HG03103 (cell line): ENCODE results near the gene NADK2.

Experiments used
- ATAC-seq: cut with Tn5 transposase; IDR thresholded peaks from one replicate; pipeline ENCODE4 v1.9.1; 2021; ENCODE audit warnings: low read depth; ENCODE audit not compliant: unreplicated experiment

The NADK2 gene

DNA sequence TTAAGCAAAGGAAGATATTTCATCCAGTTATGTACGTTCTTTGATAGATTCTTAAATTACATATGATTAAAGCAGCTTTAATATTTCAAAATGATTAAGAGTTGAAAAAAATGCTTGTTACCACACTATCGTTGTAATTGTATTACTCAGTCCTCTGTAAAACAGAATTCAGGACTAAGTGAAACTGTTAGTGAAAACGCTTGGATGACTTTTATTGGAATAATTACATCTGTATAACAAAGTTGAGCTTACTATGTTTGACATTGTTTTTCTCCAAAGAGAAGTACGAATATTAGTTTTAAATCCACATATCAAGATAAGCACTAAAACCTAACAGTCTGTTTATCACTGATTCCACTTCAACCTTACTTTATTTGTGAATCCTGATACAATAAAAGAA lies 8.7 kb upstream of the NADK2 start:
- no peak for ATAC-seq

DNA sequence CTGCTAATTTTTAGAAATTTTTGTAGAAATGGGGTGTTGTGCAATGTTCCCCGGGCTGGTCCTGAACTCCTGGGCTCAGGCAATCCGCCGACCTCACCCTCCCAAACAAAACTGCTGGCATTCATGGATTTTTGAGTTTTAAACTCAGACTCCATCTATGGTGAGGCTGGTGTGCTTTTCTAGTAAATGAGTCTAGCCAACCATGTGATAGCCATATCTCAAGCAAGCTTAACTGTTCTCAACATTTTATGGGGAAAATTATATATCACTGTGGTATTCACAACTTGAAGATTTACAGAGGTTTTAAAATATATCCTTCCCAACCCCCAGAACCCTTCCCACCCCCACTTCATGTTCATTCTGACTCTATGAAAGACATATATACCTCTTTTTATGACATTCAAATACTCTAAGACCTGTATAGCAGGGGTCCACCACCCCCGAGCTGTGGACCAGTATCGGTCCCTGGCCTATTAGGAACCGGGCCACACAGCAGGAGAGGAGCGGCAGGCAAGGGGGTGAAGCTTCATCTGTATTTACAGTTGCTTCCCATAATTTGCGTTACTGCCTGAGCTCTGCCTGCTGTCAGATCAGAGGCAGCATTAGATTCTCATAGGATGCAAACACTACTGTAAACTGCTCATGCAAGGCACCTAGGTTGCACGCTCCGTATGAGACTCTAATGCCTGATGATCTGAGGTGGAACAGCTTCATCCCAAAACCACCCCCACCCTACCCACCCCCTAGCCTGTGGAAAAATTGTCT lies 4.5 kb upstream of the NADK2 start:
- ATAC-seq, result no peak

DNA sequence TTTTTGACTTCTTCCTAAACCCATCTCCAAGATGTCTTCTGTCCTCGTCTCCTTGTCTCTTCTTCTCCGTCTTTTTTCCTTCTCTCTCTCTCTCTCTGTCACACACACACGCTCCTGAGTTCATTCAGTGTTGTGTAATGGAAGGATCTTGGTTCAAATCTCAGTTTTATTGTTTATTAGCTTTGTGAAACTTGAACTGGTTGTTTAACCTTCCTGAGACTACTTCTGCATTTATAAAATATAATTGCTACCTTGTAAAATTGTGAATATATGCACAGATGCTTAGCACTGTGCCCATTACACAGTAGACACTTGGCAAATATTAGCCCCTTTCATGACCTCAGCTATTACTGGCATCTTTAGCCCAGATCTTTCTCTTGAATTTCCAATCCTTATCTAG lies 2.4 kb upstream of the NADK2 start:
- no peak for ATAC-seq

DNA sequence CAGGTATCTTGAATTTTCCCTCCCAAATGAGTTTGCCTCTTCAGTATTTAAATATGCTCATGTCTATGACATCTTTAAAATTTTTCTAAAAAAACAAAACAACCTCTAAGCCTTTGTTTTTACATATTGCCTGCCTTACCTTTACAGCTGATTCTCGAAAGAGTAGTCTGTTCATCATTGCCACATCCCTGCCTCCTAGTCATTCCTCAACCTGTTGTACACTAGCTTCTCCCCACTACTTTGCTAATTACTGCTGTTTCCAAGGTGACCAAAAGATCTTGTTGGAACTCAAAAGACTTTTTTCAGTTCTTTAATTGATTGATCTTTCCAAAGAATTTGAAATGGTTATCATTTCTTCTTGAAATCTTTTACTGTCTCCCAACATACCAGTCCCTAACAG lies 1.9 kb upstream of the NADK2 start:
- no peak for ATAC-seq

DNA sequence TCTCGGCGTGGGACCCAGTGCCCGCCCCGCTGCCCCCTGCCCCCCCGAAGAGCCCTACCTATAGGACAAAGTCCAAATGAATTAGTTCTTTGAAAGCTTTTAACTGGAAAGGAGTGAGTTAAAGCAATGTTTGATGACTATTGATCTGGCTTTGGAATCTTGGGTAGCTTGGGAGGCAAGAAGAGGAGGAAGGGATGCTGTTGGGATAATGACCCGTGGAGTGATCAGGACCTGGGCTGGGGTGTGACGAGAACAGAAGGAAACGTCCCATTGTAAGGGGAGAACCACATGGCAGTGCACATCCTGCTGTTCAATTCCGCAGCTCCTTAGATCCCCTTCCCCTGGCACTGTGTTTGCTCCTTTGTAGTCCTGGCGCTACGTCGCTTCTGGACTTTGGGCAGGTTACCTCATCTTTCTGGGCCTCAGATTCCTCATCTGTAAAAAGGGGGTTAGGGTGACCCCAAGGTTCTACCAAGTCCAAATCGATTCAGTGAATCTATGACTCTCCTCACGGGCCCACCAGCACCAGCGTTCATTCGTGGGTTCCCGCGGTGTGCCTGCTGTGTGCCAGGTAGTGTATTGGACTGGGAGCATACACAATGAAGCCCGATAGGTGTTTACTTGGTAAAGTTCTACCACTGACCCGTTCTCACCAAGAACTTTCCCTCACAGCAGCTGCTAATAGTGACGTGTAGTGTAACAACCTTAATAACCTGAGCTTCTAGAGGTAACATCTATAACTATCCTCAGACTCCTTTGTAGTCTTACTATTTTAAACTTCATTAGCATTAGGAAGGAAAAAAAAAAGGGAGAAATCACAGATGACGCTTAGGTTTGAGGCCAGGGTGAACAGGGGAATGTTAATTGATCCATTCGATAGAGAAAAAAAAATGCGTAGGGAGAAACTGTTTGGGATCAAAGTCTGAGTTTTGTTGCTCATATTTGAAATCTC lies 1.1 kb upstream of the NADK2 start:
- no peak for ATAC-seq

DNA sequence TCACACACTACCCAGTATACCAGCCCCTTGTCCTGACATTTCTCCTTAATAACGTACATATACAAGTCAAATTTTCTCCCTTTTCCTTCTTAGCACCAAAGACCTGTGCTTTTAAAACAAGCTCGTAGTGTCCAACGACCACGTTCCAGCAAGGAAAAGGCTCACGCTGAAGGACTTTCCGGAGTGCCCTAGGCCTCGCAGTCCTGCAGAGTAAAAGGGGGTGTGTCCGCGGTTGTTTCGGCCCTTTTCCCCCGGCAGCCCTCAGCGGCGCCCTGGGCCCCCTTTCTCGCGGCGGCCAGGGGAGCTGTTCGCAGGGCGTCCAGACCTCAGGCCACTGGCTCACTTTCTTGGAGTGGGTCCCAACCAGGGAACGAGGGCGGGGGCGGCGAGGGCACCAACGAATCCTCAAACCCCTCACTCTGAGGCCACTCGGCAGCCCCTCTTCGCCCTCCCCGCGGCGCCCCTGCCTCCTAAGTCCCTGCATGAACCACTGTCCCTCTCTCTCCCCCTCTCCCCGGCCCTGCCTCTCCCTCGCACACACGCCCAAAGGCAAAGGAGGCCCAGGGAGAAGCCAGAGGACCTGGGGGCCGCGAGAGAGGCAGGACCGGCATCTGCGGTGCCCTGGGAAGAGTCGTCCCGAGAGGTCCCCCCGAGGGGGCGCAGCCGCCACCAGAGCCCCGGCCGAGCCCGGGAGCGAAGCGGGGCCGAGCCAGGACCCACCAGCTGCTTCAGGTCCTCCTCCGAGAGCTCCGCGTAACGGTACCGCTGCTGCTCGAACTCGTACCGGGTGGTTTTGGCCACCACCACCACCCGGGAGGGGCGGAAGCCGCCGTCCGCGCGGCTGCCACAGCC lies 720 bp downstream of the NADK2 start:
- peak; percentile 21 for ATAC-seq

DNA sequence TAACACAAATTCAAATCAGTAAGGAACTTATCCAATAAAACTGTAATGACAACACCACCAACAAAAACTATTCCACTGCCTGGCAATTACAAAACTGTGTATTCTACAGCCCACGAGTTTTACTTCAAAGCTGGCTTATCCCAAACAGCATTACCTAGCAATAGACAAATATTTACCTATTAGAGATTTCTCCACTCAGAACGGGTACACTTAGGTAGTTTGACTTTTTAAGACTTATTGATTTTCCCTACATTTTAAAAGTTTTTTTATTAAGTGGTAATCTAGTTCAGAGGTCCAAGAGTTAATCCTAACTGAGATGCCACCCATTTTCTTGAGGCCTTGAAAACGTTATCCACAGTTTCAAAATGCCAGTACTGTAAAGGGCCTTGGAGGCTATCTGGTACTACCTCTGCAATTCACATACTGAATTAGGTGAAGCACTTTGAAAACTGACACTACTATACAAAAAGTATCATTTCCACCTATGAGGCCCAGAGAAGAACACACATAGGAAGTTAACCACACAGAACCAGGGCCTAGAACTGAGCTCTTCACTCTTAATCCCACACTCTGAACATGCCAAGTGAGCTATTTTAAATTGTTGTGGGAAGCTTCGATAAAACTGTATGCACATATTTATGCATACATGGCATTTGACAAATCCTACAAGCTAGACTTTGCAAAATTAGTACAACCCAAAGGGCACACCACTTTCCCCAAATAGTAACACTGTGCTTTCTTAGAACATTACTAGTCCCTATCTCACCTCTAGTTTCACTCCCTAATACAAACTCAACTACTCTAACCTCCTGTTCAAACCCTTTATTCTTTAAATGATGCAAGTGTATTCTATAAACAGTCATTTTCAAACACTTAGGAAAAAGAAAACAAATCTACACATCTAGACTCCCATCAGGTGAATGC lies 2.1 kb downstream of the NADK2 start:
- ATAC-seq, result no peak

DNA sequence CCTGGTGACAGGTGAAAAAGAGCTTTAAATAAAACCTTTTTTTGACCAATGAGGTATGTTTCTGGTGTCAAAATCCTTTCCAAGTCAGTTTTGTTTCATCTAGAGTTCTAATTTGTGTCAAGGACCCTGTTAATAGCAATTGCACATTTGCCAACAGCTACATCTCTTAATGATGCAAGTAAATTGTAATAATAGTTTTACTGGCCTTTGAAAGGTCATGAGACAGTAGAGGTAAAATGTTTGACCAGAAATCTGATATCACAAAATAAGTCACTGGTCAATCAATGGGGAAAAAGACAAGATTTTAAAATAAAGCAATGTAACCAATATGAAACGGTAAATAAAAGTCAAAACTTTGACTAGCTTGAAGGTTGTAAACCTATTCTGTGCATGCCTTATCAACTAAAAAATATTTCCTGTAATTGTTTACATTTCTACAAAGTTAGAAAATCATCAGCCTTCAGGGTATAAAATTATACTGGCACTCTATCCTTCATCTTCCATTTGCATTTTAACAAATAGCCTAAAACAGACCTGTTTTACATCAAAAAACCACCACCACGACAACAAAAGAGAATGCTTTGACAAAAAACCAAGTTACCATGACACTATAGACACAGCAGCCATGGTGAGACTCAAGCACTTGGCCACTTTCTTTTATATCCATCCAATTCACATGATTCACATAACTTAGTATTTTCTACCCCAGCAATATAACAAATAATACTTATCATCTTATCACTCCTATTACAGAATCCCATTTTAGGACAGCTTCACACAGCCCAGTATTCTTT lies 3.0 kb downstream of the NADK2 start:
- no peak for ATAC-seq

DNA sequence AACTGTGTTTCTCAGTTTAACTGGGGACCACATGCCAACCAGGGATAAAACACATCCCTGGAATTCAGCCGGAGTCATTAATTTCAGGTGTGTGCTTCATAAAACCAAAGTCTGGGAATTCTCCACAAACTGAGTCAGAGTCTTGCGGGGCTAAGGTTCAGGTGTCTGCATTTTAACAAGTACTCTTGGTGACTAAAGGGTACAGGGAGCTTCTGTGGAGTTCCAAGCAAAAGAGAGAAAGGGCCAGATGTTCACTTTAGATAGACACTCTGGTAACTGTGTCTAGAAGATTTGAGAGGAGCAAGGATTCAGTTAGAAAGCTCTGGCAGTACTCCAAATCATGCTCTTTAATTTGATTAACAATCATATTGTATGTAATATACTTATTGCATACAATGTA lies 4.0 kb downstream of the NADK2 start:
- ATAC-seq, result no peak

DNA sequence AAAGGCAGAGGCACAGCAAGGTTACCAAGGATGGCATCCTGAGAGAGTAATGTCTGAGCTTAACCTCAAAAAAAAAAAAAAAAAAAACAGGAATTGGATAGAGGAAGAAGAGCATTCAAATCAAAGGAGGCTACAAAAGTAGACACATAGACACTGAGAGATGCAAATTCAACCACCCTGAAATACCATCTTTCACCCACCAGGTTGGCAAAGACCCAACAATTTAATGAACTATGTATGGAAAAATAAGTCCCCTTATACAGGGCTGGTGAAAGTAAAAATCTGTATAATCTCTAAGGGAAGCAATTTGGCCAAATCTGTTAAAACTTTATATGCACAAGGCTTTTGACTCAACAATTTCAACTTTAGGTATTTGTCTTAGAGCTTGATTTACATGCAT lies 4.9 kb downstream of the NADK2 start:
- ATAC-seq, result no peak

DNA sequence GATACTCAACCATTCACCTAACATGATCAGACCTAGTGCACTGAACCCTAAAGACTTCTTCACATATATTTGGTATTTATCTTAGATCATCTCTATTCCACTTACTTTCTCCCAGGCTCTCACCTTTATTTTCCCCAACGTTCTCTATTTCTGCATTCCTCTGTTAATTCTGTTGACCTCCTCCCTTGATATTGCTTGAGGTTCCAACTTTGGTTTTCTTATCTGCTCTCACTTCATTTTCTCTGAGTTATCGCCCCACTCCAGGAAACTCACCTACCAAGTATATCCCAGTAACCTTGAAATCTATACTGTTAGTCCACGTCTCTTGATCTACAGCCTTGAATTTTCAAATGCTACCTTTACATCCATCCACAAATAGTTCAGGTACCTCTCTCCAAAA lies 9.2 kb downstream of the NADK2 start:
- no peak for ATAC-seq

DNA sequence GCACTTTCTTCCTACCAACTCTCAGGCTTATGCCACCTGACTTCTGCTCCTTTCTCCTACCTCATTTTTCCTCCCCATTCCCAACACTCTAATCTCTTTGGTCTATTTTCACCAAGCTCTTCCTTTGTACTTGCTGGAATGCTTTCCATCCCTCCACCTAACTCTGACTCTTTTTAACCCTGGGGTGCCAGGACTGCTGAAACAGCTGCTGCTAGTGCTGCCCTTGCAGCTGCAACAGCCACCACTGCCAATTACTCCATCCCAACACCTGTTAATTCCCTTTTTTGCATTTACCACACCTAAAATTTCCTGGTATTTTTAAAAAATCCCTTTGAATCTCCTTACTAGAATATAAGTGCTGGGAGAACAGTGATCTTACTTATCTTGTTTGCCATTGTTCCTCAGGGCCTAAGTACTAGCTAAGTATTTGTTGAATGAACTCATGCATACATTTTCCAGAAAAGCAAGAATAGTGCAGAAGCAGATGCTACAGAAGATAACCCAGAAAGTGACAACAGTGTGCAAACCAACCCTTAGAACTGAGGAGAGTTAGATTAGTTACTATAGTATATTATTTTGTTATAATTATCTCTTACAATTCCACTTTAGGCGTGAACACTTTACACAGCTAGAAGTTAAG lies 11.5 kb downstream of the NADK2 start:
- no peak for ATAC-seq

DNA sequence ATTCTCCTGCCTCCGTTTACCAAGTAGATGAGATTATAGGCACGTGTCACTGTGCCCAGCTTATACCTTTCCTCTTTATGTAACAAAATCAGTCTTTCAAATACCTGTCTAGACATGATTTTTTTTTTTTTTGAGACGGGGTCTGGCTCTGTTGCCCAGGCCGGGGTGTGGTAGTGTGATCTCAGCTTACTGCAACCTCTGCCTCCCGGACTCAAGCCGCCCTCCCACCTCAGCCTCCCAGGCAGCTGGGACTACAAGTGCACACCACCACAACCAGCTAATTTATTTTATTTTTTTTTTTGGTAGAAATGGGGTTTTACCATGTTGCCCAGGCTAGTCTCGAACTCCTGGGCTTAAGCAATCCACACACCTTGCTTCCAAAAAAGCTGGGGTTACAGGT lies 13.2 kb downstream of the NADK2 start:
- ATAC-seq, result no peak

DNA sequence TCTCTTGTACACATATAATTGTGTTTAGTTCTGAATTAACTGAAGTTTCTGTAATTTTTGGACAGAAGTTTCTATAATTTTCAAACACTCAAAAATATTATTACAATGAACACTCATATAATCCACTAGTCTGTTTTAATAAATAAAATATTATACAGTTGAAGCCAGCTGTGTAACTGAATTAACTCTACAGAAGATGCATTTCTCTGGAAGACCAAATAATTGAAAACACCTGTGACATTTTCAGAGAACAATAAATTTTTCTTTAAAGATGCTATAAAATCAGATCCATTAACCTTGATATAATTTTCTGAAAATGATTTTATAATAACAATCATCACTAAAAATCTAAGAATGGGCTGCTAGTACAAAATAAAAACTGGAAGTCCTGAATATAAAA lies 14.7 kb downstream of the NADK2 start:
- ATAC-seq, result no peak

DNA sequence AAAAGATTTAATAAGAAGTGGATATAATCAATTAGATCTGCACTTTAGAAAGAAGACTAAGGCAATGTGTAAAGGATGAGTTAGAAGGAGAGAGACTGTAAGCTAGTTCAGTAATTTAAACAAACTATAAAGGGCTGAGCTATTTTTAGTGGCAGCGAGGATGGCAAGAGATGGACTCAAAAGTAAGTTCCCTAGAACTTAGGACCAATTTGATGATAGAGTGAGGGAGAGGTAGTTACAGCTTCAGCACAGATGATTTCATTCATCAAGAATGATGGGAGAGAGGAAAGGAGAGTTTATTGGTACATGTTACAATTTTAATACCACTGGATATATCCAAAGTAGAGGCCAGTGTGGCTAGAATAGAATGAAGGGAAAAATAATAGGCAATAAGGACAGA lies 19.1 kb downstream of the NADK2 start:
- ATAC-seq, result no peak

DNA sequence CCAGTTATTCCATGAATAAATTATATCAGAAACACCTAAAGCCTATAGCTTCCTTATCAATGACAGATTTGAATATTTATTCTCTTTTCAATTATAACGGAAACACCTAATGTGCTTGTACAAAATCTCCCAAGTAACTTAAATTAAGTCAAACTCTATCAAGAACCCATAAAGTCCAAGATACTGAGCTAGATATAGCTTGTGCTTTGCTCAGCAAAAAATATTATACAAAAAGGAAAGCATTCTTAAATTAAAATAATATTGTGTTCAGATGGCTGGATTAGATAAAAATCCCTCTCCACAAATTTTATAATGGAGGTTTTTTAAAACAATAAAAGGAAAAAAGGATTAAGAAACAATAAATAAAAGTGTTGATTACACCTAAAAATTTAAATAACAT lies 23.7 kb downstream of the NADK2 start:
- no peak for ATAC-seq

DNA sequence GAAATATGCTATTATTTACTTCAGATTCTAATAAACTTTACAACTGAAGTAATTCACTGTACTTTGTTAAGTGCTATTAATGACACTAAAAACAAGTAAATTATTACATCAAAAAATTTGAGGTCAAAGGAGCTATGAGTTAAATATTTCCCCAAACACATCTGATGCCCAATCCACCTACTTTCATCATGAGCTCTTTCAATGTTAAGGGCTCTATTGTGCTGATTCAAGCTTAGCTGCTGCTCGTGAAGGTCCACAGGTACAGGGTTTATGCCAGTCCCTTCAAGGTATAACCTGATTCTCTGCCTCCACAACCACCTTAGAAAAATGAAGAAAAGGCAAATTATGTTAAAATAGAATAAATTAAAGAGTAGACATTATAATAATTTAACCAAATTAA lies 24.2 kb downstream of the NADK2 start:
- ATAC-seq, result no peak

DNA sequence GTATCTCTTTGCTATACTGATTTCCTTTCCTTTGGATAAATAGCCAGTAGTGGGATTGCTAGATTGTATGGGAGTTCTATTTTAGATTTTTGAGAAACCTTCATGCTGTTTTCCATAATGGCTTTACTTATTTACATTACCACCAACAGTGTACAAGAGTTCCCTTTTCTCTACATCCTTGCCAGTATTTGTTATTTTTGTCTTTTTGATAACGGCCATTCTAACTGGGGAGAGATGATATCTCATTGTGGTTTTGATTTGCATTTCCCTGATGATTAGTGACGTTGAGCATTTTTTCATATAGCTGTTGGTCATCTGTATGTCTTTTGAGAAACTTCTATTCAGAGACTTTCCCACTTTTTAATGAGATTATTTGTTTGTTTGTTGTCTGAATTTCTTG lies 25.8 kb downstream of the NADK2 start:
- ATAC-seq, result no peak

DNA sequence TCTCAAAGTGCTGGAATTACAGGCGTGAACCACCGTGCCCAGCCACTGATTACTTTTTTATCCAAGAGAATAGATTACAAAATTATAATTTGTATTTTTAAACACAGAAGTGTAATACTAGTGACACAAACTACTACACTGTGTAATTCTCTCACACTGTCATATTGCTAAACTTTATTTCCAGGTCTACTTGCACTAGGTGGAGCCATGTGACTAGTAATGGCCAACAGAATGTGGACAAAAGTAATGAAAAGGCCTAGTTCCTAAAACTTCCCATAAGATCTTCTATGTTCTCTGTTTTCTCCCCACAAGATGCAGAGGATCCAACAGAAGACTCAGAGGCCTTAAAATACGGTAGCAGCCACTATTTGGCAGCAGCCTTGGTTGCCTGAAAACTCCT lies 27.3 kb downstream of the NADK2 start:
- no peak for ATAC-seq
